ENCODE data around the gene TBCD. TPM values are rescaled to one million over a fixed set of nuclear protein-coding genes. Genes with fewer than 3 reads are reported as not detected.

The TBCD gene
- total RNA-seq, 1 experiment from 2014 or later = 17.4 TPM

DNA sequence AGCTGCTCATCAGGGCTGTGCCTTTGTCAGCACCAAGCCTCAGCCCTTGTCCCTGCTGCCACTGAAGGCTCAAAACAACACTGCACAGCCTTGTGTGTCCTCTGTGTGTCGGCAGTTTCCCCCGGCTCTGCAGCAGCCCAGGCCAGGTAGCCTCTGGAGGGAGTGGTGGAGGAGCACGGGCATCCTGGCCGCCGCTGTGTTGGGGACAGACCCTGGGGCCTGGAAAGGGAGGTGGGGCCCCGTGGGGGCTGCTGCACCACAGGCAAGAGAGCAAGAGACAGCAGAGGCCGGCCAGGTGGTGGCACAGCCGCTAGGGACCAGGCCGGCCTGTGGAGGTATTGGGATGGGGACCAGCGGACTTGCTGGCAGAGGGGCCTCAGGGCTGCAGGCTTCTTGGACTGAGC is 184.9 kb downstream of the TBCD start:
- DNase-seq (ENCODE audit: low read depth) = no peak

- DNase-seq (ENCODE audit: low read depth) = no peak
These were observed 185.8 kb downstream of the TBCD start for GRCh38 chr17:82937411-82938371.

DNA sequence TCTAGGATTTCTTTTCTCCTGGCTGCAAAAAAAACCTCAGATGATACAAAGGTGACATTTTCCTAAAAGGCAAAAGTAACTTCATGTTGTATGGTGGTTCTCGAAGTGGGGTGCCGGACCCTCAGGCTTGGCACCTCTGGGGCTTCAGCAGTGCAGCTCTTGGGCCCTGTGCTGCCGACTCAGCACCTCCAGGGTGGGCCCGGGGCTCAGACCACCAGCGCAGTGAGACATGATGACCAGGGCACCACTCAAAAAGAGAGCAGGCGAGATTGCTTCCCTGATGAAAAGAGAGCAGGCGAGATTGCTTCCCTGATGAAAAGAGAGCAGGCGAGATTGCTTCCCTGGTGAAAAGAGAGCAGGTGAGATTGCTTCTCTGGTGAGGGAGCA is 186.6 kb downstream of the TBCD start:
- no peak for DNase-seq (ENCODE audit: low read depth)

DNA sequence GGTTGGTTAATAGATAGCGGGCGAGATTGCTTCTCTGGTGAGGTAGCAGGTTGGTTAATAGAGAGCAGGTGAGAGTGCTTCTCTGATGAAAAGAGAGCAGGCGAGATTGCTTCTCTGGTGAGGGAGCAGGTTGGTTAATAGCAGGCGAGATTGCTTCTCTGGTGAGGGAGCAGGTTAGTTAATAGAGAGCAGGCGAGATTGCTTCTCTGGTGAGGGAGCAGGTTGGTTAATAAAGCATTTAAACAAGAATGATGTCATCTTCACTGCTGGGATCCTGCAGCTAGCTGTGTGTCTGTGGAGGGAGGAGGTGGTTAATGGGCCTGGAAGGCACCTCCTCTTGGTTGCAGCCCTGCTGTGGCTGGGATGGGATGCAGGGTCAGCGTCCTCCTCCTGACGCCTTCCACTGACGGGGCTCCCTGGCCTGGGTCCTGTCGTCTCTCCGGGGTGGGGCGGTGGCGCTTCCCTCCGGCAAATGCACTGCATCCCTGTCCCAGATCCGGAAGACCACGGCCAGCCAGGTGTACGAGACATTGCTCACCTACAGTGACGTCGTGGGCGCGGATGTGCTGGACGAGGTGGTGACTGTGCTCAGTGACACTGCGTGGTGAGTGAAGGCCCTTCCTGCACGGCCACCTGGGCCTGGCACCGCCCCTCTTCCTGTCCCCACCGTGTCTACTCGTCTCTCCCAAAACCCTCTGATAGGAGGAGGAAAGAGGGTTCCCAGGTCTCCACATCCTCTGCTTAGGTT is 187.2 kb downstream of the TBCD start:
- DNase-seq (ENCODE audit: low read depth) = no peak

- no peak for DNase-seq (ENCODE audit: low read depth)
These were observed 187.8 kb downstream of the TBCD start for GRCh38 chr17:82939621-82940135.

- DNase-seq (ENCODE audit: low read depth) = no peak
These were observed 188.6 kb downstream of the TBCD start for GRCh38 chr17:82940226-82941020.

DNA sequence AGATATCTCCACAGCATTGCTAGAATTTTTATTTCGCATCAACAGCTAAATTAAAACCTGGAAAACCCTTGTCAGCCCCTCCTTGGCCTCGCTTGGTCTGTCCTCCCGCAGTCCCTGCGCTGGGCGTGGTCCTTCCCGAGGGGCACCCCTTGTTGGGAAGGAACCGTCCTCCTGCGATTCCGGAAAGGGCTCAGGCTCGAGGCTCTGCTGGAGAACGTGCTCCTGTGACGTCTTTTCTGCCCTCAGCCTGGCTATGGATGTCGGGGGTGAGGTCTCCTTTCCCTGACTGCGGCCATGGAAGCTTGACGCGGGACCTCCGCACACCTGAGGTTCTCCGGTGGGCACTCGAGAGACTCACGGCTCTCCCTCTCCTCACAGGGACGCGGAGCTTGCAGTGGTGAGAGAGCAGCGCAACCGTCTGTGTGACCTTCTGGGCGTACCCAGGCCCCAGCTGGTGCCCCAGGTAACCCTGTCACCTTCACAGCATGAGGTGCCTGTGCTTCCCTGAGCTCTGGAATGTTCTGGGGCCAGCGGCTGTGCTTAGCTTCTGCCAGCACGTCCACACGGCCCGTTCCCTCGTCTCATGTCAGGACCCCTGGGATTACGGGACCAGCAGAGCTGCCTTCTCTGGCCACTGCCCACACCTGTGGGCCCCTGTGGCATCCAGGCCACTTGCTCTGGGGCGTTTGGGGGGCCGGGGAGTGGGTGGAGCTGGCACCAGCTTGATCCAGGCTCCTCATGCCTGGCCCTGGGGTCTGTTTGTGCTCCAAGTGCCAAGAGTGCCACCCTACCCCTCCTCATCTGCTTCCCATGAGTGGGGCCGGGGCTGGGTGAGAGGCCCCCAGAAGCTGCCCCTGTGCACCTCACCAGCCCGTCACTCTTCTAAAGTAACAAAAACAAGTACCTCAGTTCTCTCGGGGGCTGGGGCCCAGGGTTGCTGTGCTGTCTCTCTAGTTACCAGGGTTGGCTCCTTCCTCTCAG is 189.4 kb downstream of the TBCD start:
- DNase-seq (ENCODE audit: low read depth) = no peak

DNA sequence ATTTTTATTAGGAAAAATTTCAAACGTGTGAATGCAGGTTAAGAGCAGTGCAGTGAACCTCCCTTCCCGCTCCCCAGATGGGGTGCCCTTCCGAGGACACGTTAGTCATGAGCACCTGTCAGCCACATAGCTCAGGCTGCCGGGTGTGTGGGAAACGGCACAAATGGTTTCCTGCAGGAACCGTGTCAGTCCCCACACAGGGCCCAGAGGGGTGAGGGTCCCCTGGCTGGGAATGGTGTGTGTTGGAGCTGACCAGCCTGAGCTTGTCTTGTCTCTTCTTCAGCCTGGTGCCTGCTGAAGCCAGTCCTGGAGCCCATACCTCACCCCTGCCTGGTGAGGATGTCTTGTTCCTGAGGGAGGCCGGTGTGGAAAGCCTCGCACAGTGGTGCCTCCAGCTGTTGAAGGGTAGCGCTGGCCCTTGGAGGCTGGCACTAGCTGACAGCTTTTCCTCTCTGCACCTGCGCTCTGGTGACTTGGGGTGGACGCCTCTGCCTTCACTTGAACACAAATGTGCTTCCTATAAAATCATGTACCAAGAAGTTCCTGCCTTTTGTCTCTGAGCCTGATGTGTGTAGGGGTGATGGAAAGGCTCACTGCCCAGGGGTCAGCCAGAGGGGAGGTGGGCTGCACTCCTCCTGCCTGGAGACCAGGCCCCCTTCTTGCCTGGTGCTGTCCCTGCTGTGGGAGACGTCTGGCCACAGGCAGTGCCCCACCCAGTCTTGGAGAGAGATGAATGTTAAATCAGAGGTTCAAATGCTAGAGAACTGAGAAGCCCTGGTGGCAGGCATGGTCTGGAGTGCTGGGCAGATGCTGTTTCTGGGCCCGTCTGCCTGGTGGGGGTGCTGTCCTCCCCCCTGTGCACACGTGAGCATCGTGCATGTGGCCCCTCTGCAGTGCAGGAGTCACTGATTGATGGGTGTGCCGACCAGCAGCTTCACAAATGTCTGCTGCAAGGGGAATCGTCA is 190.6 kb downstream of the TBCD start:
- DNase-seq (ENCODE audit: low read depth) = no peak

DNA sequence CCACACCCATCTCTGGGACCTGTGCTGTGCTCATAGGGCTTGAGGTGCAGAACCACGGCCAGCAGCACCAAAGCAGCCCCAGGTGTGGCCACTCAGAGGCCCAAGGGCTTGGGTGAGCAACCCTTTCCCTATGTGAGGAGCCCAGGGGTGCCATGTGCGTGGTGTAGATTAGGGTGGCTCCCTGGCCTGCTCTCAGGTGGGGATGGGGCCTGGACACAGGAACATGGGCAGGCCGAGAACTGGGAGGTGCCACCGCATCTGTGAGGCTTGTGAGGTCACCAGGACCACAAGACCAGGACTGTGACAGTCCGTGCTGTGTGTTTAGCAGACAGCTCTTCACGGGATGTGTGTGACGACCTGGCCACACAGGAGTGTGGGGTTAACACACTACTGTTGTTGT is 191.5 kb downstream of the TBCD start:
- no peak for DNase-seq (ENCODE audit: low read depth)

DNA sequence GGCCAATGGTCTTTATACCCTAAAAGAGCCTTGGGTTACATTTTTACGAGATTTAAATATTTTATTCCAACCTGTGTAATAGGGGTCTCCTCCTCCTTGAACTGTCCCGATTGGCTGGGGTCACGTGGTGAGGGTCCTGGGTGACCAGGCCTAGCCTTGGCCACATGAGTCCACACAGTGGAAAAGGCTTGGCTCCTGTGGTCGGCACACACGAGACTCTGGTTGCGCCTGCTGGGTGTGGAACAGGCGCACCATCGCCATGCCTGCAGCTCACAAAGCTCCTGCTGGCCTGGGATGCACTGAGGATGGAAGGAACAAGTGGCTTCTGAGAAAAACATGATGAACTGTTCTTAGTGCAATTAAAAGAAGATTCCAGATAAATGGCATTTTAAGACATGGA is 191.9 kb downstream of the TBCD start:
- no peak for DNase-seq (ENCODE audit: low read depth)

DNA sequence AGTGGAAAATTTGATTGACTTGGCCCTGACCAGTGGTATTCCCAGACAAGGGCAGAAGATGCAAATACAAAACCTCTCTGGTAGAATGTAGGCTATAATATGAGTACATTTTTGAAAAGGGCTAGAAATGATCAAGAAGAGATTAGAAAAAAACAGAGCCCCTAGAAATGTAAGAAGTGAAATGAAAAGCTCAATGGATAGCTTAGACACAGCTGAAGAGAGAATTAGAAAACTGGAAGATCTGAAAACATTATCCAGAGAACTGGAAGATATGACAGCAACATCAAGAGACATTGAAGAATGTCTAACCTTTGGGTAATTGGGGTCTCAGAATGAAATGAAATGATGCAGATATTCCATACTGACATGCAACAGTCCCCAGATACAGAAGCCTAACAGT is 193.1 kb downstream of the TBCD start:
- no peak for DNase-seq (ENCODE audit: low read depth)

- DNase-seq (ENCODE audit: low read depth) = no peak
These were observed 194.2 kb downstream of the TBCD start for GRCh38 chr17:82946081-82946480.

DNA sequence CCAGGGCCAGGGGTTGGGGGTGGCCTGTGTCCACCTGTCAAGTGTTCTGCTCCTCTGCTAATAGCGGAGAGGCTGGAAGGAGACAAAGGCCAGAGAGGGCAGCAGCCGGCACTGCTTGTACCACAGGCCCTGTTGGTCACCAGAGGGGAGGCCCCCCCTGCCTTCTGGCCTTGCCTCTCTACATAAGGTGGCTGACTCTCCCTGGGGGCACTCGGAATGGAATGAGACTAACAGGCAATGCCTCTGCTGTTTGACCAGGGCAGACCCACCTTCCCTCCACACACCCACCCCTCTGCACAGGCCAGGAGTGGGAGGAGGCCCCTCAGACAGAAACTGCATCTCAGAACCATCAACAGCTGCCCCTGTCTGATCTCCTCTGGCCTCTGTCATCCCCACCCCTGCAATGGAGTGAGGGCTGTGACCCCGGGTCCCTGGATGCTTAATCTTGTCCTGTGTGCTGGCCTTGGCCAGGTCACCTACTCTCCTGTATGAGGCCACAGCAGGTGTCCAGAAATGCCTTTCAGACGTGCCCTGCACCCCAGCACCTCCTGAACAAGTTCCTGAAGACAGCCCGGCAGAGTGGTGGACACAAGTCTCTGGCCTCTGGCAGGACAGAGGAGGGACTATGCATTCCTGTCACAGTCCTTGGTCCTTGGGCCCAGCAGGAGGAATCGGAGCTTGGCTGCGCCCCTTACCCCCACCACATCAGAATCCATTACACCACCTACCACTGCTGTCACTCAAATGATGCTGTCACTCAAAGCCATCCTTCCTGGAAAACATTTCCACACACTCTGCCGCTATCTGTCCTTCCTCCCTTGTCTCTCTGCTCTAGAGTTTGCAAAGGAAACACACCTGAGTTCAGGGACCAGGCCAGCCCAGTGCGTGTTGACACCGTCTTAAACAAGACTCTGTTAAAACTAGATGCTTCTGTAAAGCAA is 195.5 kb downstream of the TBCD start:
- DNase-seq (ENCODE audit: low read depth) = no peak

DNA sequence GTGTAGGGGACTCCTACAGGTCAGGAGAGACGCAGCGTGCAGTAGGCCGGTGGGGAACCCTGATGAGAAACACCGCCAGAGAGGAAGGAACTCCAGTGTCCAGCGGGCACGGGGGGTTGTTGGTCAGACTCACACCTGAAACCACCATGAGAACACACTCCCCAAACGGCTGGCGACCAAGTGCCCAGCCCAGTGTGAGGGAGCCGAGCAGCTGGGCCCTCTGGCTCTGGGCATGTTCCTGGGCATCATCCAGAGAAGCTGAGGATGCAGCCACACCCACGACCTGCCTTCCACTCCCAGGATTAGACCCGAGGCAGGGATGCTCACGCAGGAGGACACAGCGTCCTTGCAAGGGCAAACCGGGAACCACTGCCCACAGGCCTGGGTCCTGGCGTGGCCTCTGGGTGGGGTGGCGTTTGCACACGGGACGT is 196.2 kb downstream of the TBCD start:
- DNase-seq (ENCODE audit: low read depth) = no peak

GRCh38 chr17:82948957-82949356 is 197.1 kb downstream of the TBCD start:
- no peak for DNase-seq (ENCODE audit: low read depth)

DNA sequence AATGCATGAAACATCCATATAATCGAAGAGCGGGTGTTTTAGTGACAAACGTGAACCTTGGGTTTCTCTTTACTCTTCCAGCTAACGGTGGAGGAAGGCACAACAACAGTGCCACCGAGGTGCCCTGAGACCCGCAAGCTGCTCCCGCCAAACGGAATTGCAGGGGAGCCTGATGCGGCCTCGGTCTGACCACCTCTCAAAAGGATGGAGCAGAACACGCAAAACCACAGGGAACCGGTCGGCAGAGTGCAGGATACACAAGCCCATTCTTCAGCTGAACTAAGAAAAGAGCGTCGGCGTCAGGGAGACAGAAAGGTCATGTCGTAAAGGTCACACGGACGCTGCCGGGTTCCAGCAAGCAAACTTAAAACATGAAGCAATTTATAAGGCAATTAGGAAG is 197.5 kb downstream of the TBCD start:
- DNase-seq (ENCODE audit: low read depth) = no peak

DNA sequence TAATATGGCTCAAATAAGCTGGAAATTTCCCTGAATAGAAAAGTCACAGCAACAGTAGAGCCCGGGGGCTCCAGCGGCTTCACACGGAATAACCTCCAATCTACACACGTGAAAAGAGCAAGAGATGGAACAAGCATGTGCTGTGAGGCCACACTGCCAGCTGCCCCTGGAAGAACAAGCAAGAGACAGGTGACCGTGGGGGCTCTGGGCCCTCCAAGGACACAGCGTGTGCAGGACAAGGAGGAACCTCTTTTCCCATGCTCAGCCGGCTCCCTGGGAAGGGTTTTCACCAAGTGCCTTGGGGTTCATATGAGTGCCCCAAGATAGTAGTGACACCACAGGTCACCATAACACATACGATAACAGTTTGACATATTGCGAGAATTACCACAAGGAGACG is 198.1 kb downstream of the TBCD start:
- DNase-seq (ENCODE audit: low read depth) = no peak

DNA sequence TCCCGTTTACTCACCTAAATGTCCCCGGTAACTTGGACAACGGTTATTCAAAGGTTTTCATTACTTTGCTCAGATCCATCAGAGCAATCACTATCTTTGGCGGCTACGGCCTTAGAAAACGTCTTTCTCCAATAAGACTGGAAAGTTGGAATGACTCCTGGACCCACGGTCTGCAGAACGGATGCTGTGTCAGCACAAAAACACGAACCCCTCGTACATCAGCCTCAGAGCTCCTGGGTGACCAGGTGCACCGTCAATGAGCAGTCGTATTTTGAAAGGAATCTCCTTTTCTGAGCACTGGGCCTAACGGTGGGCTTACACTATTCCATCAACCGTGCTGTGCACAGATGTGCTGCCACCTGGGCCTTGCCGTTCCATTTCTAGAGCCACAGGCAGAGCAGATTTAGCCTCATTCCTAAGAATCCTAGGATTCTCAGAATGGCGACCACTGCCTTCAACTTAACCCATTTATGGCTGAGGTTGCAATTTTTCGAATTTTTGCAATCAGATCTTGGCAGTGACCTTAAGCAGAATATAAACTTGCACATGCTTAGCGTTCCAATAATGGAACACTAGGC is 198.7 kb downstream of the TBCD start:
- DNase-seq (ENCODE audit: low read depth) = no peak
